ENCODE data around the gene FOXC1. TPM values are rescaled to one million over a fixed set of nuclear protein-coding genes. Genes with fewer than 3 reads are reported as not detected.

Gene FOXC1
- total and polyA plus RNA-seq, 9 of the 15 experiments (the other 6 are each of a cell fraction or from before 2014, with no cell fraction given): not detected

DNA sequence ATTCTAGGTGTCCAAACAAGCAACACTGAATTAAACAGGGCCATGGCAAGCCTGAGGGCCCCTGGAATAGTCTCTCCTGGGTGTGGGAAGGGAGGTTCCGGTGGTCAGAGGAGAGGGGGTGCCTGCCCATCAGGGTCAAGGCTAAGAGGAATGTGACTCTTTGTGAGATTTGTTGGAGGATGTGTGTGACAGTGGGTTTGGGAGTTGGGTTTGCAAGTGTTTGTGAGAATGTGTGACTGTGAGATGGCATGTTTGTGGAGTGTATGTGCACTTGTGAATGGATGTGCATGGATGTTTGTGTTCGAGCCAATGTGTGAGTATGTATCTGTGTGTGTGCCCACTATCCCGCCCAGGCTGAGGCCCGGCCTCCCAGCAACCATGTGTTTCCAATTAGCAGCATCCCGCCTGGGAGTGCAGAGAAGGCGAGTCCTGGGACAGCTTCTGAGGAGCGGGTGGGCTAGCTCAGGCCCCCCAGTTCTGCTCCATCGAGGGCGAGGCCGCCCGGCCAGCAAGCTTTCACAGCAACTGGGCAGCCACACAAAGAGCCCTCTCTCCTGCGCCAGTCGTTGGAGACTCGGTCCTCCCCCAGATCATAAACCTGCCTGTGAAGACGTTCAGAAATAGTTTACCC, 12.6 kb downstream of the FOXC1 start:
- in situ Hi-C loops (cut with MboI) (no loop called here), intact Hi-C loops (cut with micrococcal nuclease) (no loop called here)
- POLR2A ChIA-PET: interaction anchor here (1.3 kb wide), 1 partner anchor 9 kb away, joined by 3 read pairs; no protein-coding TSS in a partner anchor
- Histone ChIP-seq H3K9me3 (replicated peaks; ENCODE audit: control insufficient read depth, insufficient read depth, low read depth, low read length) (no peaks in the 10 kb centered on the region), H3K9ac (ENCODE audit: insufficient read depth in 1 of 2, low read depth in 2 of 2, low read length in 2 of 2) (no peak overlapping the region), H3K9me1 (ENCODE audit: control insufficient read depth, insufficient read depth, low read length) (no peaks in the 10 kb centered on the region), H3K4me1 (replicated peaks in 1 of 2; ENCODE audit: control insufficient read depth in 2 of 2, insufficient read depth in 2 of 2, low read length in 2 of 2) (peaks cover 0 to 4% of the 10 kb centered on the region in 2 experiments; a peak in 1 of 5 replicates), H3K27ac (ENCODE audit: extremely low read depth, low read depth, low read length) (no peak overlapping the region), H3K27me3 (ENCODE audit: control insufficient read depth in 2 of 2, insufficient read depth in 2 of 2, low read length in 2 of 2) (peaks cover 34 to 77% of the 10 kb centered on the region in 2 experiments), H3K36me3 (ENCODE audit: control insufficient read depth, insufficient read depth, low read length) (no peaks in the 10 kb centered on the region), H2AFZ (ENCODE audit: low read depth, low read length) (no peak overlapping the region), H4K20me1 (replicated peaks; ENCODE audit: control insufficient read depth, insufficient read depth, low read length) (no peaks in the 10 kb centered on the region; the same call in 1 of the 2 replicates), H3K4me3 (no peak overlapping the region), H3K4me2 (ENCODE audit: insufficient read depth, low read length) (no peak overlapping the region), H3K79me2 (ENCODE audit: control insufficient read depth, insufficient read depth, low read length) (no peaks in the 10 kb centered on the region)
- CTCF ChIA-PET (ENCODE audit: low intra/inter-chr PET ratio): interaction anchor here (0.6 kb wide), 1 partner anchor 33 kb away, joined by 3 read pairs; no protein-coding TSS in a partner anchor
- FAIRE-seq (no peak), DNase-seq (ENCODE audit: extremely low read depth in 1 of 4, low spot score in 3 of 4) (no peak), ATAC-seq (no peak)
- under 1% methylated on average over 15 of the region's 15 CpGs for WGBS (ENCODE audit: insufficient coverage, low coverage, missing lambda C conversion rate)
- BruUV-seq (replicated peaks): no TSS peak
- TF ChIP-seq KLF6 (CRISPR knock-in tag; IDR thresholded peaks at IDR 0.05; ENCODE audit: borderline replicate concordance) (no peak), ZNF778 (CRISPR knock-in tag; IDR thresholded peaks at IDR 0.05) (no peak), DNMT1 (IDR thresholded peaks at IDR 0.05) (no peak), CREB5 (CRISPR knock-in tag; IDR thresholded peaks at IDR 0.05) (no peak), CBX8 (IDR thresholded peaks at IDR 0.05; ENCODE audit: borderline replicate concordance, extremely low read depth, low read depth, low read length, poor library complexity, severe bottlenecking) (no peak), ZFP1 (CRISPR knock-in tag; IDR thresholded peaks at IDR 0.05) (no peak), CXXC5 (CRISPR knock-in tag; IDR thresholded peaks at IDR 0.05) (no peak), E2F3 (CRISPR knock-in tag; IDR thresholded peaks at IDR 0.05) (no peak), GABPB2 (CRISPR knock-in tag; conservative IDR thresholded peaks at IDR 0.05) (no peak), MED1 (CRISPR knock-in tag; IDR thresholded peaks at IDR 0.05; ENCODE audit: borderline replicate concordance) (no peak), ELF4 (CRISPR knock-in tag; IDR thresholded peaks at IDR 0.05) (no peak)
- TF ChIP-seq, protein P1, sequence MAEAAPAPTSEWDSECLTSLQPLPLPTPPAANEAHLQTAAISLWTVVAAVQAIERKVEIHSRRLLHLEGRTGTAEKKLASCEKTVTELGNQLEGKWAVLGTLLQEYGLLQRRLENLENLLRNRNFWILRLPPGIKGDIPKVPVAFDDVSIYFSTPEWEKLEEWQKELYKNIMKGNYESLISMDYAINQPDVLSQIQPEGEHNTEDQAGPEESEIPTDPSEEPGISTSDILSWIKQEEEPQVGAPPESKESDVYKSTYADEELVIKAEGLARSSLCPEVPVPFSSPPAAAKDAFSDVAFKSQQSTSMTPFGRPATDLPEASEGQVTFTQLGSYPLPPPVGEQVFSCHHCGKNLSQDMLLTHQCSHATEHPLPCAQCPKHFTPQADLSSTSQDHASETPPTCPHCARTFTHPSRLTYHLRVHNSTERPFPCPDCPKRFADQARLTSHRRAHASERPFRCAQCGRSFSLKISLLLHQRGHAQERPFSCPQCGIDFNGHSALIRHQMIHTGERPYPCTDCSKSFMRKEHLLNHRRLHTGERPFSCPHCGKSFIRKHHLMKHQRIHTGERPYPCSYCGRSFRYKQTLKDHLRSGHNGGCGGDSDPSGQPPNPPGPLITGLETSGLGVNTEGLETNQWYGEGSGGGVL (CRISPR knock-in tag; IDR thresholded peaks at IDR 0.05): no peak
- TF ChIP-seq, protein P2, sequence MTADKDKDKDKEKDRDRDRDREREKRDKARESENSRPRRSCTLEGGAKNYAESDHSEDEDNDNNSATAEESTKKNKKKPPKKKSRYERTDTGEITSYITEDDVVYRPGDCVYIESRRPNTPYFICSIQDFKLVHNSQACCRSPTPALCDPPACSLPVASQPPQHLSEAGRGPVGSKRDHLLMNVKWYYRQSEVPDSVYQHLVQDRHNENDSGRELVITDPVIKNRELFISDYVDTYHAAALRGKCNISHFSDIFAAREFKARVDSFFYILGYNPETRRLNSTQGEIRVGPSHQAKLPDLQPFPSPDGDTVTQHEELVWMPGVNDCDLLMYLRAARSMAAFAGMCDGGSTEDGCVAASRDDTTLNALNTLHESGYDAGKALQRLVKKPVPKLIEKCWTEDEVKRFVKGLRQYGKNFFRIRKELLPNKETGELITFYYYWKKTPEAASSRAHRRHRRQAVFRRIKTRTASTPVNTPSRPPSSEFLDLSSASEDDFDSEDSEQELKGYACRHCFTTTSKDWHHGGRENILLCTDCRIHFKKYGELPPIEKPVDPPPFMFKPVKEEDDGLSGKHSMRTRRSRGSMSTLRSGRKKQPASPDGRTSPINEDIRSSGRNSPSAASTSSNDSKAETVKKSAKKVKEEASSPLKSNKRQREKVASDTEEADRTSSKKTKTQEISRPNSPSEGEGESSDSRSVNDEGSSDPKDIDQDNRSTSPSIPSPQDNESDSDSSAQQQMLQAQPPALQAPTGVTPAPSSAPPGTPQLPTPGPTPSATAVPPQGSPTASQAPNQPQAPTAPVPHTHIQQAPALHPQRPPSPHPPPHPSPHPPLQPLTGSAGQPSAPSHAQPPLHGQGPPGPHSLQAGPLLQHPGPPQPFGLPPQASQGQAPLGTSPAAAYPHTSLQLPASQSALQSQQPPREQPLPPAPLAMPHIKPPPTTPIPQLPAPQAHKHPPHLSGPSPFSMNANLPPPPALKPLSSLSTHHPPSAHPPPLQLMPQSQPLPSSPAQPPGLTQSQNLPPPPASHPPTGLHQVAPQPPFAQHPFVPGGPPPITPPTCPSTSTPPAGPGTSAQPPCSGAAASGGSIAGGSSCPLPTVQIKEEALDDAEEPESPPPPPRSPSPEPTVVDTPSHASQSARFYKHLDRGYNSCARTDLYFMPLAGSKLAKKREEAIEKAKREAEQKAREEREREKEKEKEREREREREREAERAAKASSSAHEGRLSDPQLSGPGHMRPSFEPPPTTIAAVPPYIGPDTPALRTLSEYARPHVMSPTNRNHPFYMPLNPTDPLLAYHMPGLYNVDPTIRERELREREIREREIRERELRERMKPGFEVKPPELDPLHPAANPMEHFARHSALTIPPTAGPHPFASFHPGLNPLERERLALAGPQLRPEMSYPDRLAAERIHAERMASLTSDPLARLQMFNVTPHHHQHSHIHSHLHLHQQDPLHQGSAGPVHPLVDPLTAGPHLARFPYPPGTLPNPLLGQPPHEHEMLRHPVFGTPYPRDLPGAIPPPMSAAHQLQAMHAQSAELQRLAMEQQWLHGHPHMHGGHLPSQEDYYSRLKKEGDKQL (CRISPR knock-in tag; IDR thresholded peaks at IDR 0.05; ENCODE audit: borderline replicate concordance): no peak

All from K562 (cell line).